K562 (cell line): ENCODE results near the gene RTF1. TPM values are rescaled to one million over a fixed set of nuclear protein-coding genes. Genes with fewer than 3 reads are reported as not detected.

Experiments
- ATAC-seq: fragments of 200-7000 bp; cut with Tn5 transposase; 3 replicates; pipeline ENCODE4 v1.9.1; 2020; ENCODE audit warnings: moderate library complexity
- BruUV-seq: library from RNA; stranded (reverse); fragments of 400-500 nt; replicated peaks from 2 replicates; lab custom pipeline; 2021; lab: Mats Ljungman, UMichigan
- CTCF ChIA-PET: fragments of 300-600 bp; formaldehyde crosslinking; extraction: SDS; loops from one replicate; lab custom pipeline; 2021; ENCODE audit warnings: low intra/inter-chr PET ratio; lab: Yijun Ruan, JAX
- POLR2A ChIA-PET: fragments of 300-600, 350-650 bp; sonication (Branson Sonifier 250); formaldehyde crosslinking; extraction: SDS; loops from one replicate; lab custom pipeline; 2021; ENCODE audit warnings: antibody characterized with exemption, inconsistent platforms; lab: Yijun Ruan, JAX
- DNase-seq, 4 experiments: peaks; one replicate each; pipeline versions ENCODE4 v3.0.0 to v3.0.0-alpha.2; 2011 to 2018; ENCODE audit warnings: low spot score in 3 of 4, mixed read lengths in 3 of 4; ENCODE audit errors: extremely low read depth in 1 of 4
- FAIRE-seq: peaks from 2 replicates; lab custom pipeline; 2011; peaks lifted over from hg19 to GRCh38; lab: Jason Lieb, UNC
- H2AFZ ChIP-seq: 2 replicates; pipeline ENCODE4 v1.6.0; 2011; ENCODE audit warnings: low read depth, low read length, control low read depth, inconsistent platforms
- H3K27ac ChIP-seq: fragments of 200-600 bp; 3 replicates; pipeline ENCODE4 v1.8.0; 2011; ENCODE audit warnings: low read depth, mild to moderate bottlenecking, control low read depth, inconsistent platforms, low read length, moderate library complexity, mixed read lengths; ENCODE audit errors: extremely low read depth
- H3K27me3 ChIP-seq, 2 experiments: fragments of 300-600 bp in 1 of 2; 2 replicates in 1 of 2; 3 replicates in 1 of 2; pipeline versions ENCODE4 v1.6.0 to v1.8.0; 2011; ENCODE audit warnings: inconsistent platforms in 2 of 2, low read length in 2 of 2, mild to moderate bottlenecking in 1 of 2, mixed read lengths in 1 of 2, moderate library complexity in 1 of 2; ENCODE audit not compliant: control insufficient read depth in 2 of 2, insufficient read depth in 2 of 2
- H3K36me3 ChIP-seq: fragments of 300-600 bp; 3 replicates; pipeline ENCODE4 v1.8.0; 2011; ENCODE audit warnings: mild to moderate bottlenecking, low read length, inconsistent platforms; ENCODE audit not compliant: control insufficient read depth, insufficient read depth
- H3K4me1 ChIP-seq, 2 experiments: fragments of 200-600 bp in 1 of 2; replicated peaks in 1 of 2; 2 replicates in 1 of 2; 3 replicates in 1 of 2; pipeline versions ENCODE4 v1.5.1 to v1.8.0; 2011; ENCODE audit warnings: inconsistent platforms in 2 of 2, low read length in 2 of 2, mild to moderate bottlenecking in 1 of 2, mixed read lengths in 1 of 2, moderate library complexity in 1 of 2; ENCODE audit not compliant: control insufficient read depth in 2 of 2, insufficient read depth in 2 of 2
- H3K4me2 ChIP-seq: 2 replicates; pipeline ENCODE4 v1.6.1; 2011; ENCODE audit warnings: low read length, control low read depth, inconsistent platforms, mixed read lengths; ENCODE audit not compliant: insufficient read depth
- H3K4me3 ChIP-seq: fragments of 200-600 bp; sonication (generic), shearing (Covaris generic); 2 replicates; pipeline ENCODE4 v1.5.1; 2016; ENCODE audit warnings: control low read depth, inconsistent platforms
- H3K79me2 ChIP-seq: fragments of 200-600 bp; 3 replicates; pipeline ENCODE4 v1.8.0; 2011; ENCODE audit warnings: low read length, inconsistent platforms; ENCODE audit not compliant: control insufficient read depth, insufficient read depth
- H3K9ac ChIP-seq, 2 experiments: 2 replicates each; pipeline versions ENCODE4 v1.6.0 to v1.6.1; 2011; ENCODE audit warnings: low read depth in 2 of 2, low read length in 2 of 2, control low read depth in 1 of 2, inconsistent platforms in 1 of 2, mild to moderate bottlenecking in 1 of 2, mixed read lengths in 1 of 2; ENCODE audit not compliant: insufficient read depth in 1 of 2
- H3K9me1 ChIP-seq: one replicate; pipeline ENCODE4 v1.6.0; 2011; ENCODE audit warnings: inconsistent platforms, mild to moderate bottlenecking, low read length, moderate library complexity; ENCODE audit not compliant: control insufficient read depth, insufficient read depth
- H3K9me3 ChIP-seq: replicated peaks from 2 replicates; pipeline ENCODE4 v1.5.1; 2011; ENCODE audit warnings: low read depth, low read length, inconsistent platforms; ENCODE audit not compliant: control insufficient read depth, insufficient read depth
- H4K20me1 ChIP-seq: replicated peaks from 2 replicates; pipeline ENCODE4 v1.6.1; 2011; ENCODE audit warnings: low read length, inconsistent platforms, mixed read lengths; ENCODE audit not compliant: control insufficient read depth, insufficient read depth
- CBX1 ChIP-seq: sonication (generic); IDR thresholded peaks from 2 replicates; pipeline ENCODE4 v1.6.1; 2016; ENCODE audit warnings: antibody characterized with exemption, low read depth, mild to moderate bottlenecking
- KLF10 ChIP-seq: fragments of 250-450 bp; sonication (Bioruptor Pico); IDR thresholded peaks from 2 replicates; pipeline ENCODE4 v1.6.1; 2021; ENCODE audit warnings: matching md5 sums
- POLR3G ChIP-seq: IDR thresholded peaks from 2 replicates; pipeline ENCODE4 v1.6.1; 2011; ENCODE audit not compliant: insufficient read length, insufficient replicate concordance; ENCODE audit errors: extremely low read depth
- RHOXF2B ChIP-seq: fragments of 250-450 bp; sonication (Bioruptor Pico); conservative IDR thresholded peaks from 2 replicates; pipeline ENCODE4 v1.5.1; 2021
- SNAPC5 ChIP-seq: fragments of 250-450 bp; sonication (Bioruptor Pico); IDR thresholded peaks from 2 replicates; pipeline ENCODE4 v1.8.0; 2021; ENCODE audit warnings: moderate library complexity, mild to moderate bottlenecking, inconsistent platforms
- YBX1 ChIP-seq: fragments of 450-650 bp; IDR thresholded peaks from 2 replicates; pipeline ENCODE4 v1.7.1; 2016; ENCODE audit warnings: mild to moderate bottlenecking
- ZNF551 ChIP-seq: fragments of 250-450 bp; sonication (Bioruptor Pico); IDR thresholded peaks from 2 replicates; pipeline ENCODE4 v1.5.0; 2021; ENCODE audit warnings: mild to moderate bottlenecking, moderate library complexity
- WGBS: fragments of 100-300 bp; shearing (Covaris generic); methylation state at CpG from one replicate; pipeline ENCODE4 v1.1.6; 2016; ENCODE audit warnings: low coverage, mixed read lengths; ENCODE audit not compliant: insufficient coverage; ENCODE audit errors: missing lambda C conversion rate; 5-methylcytosine and 5-hydroxymethylcytosine counted together
- in situ Hi-C: fragments of 300-500 bp; cut with MboI; formaldehyde crosslinking; loops from 4 replicates; pipeline ENCODE4 v1.15.0; 2018; ENCODE audit warnings: inconsistent platforms, mixed read lengths
- intact Hi-C: fragments of 100-400 bp; cut with micrococcal nuclease; formaldehyde crosslinking; loops from 2 replicates; pipeline ENCODE4 v1.14.2; 2022
- polyA plus RNA-seq, 8 experiments: library from polyadenylated mRNA; depleted of rRNA in 4 of 8; stranded (reverse) in 5 of 8; unstranded in 3 of 8; fragments of >200 nt; fragmentation: Nextera tagmentation in 2 of 8; fragmentation: Illumina TruSeq in 1 of 8; extraction: Ambion mirVana in 2 of 8; extraction: Trizol in 1 of 8; gene quantifications; 2 replicates each; pipeline versions ENCODE4 v1.2.1 to v1.2.3, GENCODE V29; 2011 to 2014; ENCODE audit warnings: inconsistent platforms in 1 of 8, missing spikeins in 1 of 8
- total RNA-seq, 7 experiments: library from RNA; depleted of rRNA in 6 of 7; stranded (reverse); fragments of >200 nt in 6 of 7; fragmentation: Illumina TruSeq in 2 of 7; extraction: Trizol in 2 of 7; gene quantifications; 2 replicates each; pipeline versions ENCODE4 v1.2.1 to v1.2.3, GENCODE V29; 2011 to 2021; ENCODE audit warnings: low replicate concordance in 1 of 7

The RTF1 gene
- total and polyA plus RNA-seq, 9 of the 15 experiments (the other 6 are each of a cell fraction or from before 2014, with no cell fraction given), result 7.6 to 69.5 (median 31.5) TPM

DNA sequence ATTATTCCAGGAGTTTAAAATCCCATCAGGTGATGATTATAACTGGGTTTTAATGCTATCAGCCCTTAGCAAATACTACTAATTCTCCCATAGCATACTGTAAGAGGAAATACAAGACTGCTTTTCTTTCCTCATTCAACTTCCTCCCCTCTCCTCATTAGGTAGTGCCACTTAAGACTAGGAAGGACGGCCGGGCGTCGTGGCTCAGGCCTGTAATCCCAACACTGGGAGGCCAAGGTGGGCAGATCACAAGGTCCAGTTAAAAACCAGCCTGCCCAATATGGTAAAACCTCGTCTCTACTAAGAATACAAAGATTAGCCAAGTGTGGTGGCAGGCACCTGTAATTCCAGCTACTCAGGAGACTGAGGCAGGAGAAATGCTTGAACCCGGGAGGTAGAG, 29.2 kb upstream of the RTF1 start:
- Histone ChIP-seq H3K9me1 (no peaks in the 10 kb centered on the region), H3K4me2 (no peak overlapping the region), H4K20me1 (no peaks in the 10 kb centered on the region), H3K4me1 (no peaks in the 10 kb centered on the region; a peak in 1 of 5 replicates), H3K79me2 (no peaks in the 10 kb centered on the region), H3K4me3 (no peak overlapping the region), H3K27ac (no peak overlapping the region), H3K9ac (no peak overlapping the region), H2AFZ (no peak overlapping the region), H3K27me3 (no peaks in the 10 kb centered on the region), H3K36me3 (peaks cover 21% of the 10 kb centered on the region; the same call in 1 of the 3 replicates), H3K9me3 (no peaks in the 10 kb centered on the region)
- intact Hi-C loops, result no loop called here
- BruUV-seq, result no TSS peak
- no peak for FAIRE-seq
- no peak for DNase-seq
- WGBS, result 83% methylated on average over 6 of the region's 6 CpGs
- TF ChIP-seq RHOXF2B (CRISPR knock-in tag), result no peak
- no peak for TF ChIP-seq ZNF551 (CRISPR knock-in tag)
- TF ChIP-seq, all 486 proteins: peak for 0
- CTCF ChIA-PET, result no interaction called here
- no peak for ATAC-seq
- POLR2A ChIA-PET, result no interaction called here
- in situ Hi-C loops, result no loop called here

DNA sequence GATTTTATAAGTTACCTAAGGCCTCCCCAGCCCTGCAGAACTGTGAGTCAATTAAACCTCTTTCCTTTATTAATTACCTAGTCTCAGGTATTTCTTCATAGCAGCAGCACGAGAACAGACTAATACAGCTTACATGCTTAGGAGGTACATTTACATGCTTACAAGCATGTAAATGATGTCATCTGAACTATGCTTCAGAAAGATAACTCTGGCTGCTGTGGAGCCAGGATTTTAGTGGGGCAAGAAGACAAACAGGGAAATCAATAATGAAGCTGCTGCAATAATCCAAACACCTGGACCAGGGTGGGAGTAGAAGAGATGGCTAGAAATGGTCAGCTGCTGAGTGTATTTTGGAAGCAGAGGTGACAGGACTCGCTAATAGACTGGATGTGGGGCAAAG, 24.2 kb upstream of the RTF1 start:
- WGBS, result 83% methylated on average over 2 of the region's 2 CpGs
- FAIRE-seq (no peak), ATAC-seq (no peak), DNase-seq (no peak)
- TF ChIP-seq KLF10 (CRISPR knock-in tag) (no peak), POLR3G (no peak), YBX1 (no peak), SNAPC5 (CRISPR knock-in tag) (no peak), CBX1 (no peak)
- no peaks in the 10 kb centered on the region for H4K20me1 ChIP-seq
- no peaks in the 10 kb centered on the region for H3K9me3 ChIP-seq
- H3K4me1 ChIP-seq, result no peaks in the 10 kb centered on the region
- H3K27me3 ChIP-seq, result no peaks in the 10 kb centered on the region
- no peak overlapping the region for H3K27ac ChIP-seq
- H2AFZ ChIP-seq, result no peak overlapping the region
- no peak overlapping the region for H3K4me2 ChIP-seq
- H3K9ac ChIP-seq, result no peak overlapping the region
- no TSS peak for BruUV-seq
- POLR2A ChIA-PET, result interaction anchor here (1.0 to 1.3 kb wide), 2 partner anchors 12 to 17 kb away, joined by 3 to 4 read pairs; no protein-coding TSS in a partner anchor
- no peaks in the 10 kb centered on the region for H3K9me1 ChIP-seq
- H3K79me2 ChIP-seq, result no peaks in the 10 kb centered on the region
- H3K36me3 ChIP-seq, result peaks cover 39% of the 10 kb centered on the region
- CTCF ChIA-PET, result no interaction called here
- intact Hi-C loops, result no loop called here
- no peak overlapping the region for H3K4me3 ChIP-seq
- in situ Hi-C loops, result no loop called here
